Keratinocyte (primary cell): ENCODE results near the gene SESTD1.

Experiments
- EZH2 ChIP-seq: IDR thresholded peaks from one replicate; pipeline ENCODE4 v1.6.1; 2012; ENCODE audit warnings: inconsistent platforms, mild to moderate bottlenecking, low read length, moderate library complexity
- TF ChIP-seq, protein P1 (sequence below), 3 experiments: IDR thresholded peaks in 1 of 3; conservative IDR thresholded peaks in 1 of 3; optimal IDR thresholded peaks in 1 of 3; 2 replicates in 2 of 3; 3 replicates in 1 of 3; pipeline versions ENCODE3 to v1.5.1; 2011; ENCODE audit warnings: low read length in 3 of 3, mild to moderate bottlenecking in 3 of 3, moderate library complexity in 2 of 3, control low read depth in 1 of 3, inconsistent platforms in 1 of 3; ENCODE audit not compliant: insufficient read depth in 2 of 3; ENCODE audit errors: extremely low read depth in 1 of 3

DNA sequence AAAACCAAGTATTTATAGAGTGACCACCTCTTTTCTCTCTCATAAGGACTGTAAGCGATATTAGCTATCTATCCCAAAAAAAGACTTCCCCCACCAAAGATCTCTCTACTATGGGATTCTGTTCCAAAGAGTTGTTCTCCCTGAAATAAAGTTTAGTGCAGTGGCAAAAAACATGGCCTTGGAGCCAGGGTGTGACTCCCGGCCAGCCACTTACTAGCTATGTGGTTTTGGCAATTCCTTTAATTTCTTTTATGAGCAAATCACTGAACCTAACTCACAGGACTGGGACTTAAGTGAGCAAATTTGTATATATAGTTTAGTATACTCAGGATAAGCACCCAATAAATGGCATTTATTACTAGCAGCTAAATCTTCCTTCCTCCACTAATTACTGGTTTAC, 42.6 kb downstream of the SESTD1 start:
- TF ChIP-seq, protein P1, sequence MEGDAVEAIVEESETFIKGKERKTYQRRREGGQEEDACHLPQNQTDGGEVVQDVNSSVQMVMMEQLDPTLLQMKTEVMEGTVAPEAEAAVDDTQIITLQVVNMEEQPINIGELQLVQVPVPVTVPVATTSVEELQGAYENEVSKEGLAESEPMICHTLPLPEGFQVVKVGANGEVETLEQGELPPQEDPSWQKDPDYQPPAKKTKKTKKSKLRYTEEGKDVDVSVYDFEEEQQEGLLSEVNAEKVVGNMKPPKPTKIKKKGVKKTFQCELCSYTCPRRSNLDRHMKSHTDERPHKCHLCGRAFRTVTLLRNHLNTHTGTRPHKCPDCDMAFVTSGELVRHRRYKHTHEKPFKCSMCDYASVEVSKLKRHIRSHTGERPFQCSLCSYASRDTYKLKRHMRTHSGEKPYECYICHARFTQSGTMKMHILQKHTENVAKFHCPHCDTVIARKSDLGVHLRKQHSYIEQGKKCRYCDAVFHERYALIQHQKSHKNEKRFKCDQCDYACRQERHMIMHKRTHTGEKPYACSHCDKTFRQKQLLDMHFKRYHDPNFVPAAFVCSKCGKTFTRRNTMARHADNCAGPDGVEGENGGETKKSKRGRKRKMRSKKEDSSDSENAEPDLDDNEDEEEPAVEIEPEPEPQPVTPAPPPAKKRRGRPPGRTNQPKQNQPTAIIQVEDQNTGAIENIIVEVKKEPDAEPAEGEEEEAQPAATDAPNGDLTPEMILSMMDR (optimal IDR thresholded peaks at IDR 0.05 in 1 of 3, IDR thresholded peaks at IDR 0.05 in 1 of 3, conservative IDR thresholded peaks at IDR 0.05 in 1 of 3; ENCODE audit: extremely low read depth in 1 of 3, insufficient read depth in 2 of 3, low read length in 3 of 3), result no peak
- TF ChIP-seq EZH2, result no peak
